SU-DHL-6 (cell line): ENCODE results near the gene EML6.

ENCODE experiments used
- EZH2phosphoT487 ChIP-seq: fragments of 200-600 bp; sonication (generic), shearing (Covaris generic); conservative IDR thresholded peaks from 2 replicates; pipeline ENCODE4 v1.6.1; 2018; ENCODE audit warnings: mild to moderate bottlenecking, antibody characterized with exemption, low read length, moderate library complexity, mixed read lengths
- TF ChIP-seq, protein P1 (sequence below): fragments of 200-600 bp; sonication (generic); IDR thresholded peaks from one replicate; pipeline ENCODE4 v1.5.1; 2017; ENCODE audit warnings: antibody characterized with exemption, mild to moderate bottlenecking, low read length, moderate library complexity; ENCODE audit not compliant: insufficient read depth, poor library complexity, severe bottlenecking

- TF ChIP-seq, protein P1, sequence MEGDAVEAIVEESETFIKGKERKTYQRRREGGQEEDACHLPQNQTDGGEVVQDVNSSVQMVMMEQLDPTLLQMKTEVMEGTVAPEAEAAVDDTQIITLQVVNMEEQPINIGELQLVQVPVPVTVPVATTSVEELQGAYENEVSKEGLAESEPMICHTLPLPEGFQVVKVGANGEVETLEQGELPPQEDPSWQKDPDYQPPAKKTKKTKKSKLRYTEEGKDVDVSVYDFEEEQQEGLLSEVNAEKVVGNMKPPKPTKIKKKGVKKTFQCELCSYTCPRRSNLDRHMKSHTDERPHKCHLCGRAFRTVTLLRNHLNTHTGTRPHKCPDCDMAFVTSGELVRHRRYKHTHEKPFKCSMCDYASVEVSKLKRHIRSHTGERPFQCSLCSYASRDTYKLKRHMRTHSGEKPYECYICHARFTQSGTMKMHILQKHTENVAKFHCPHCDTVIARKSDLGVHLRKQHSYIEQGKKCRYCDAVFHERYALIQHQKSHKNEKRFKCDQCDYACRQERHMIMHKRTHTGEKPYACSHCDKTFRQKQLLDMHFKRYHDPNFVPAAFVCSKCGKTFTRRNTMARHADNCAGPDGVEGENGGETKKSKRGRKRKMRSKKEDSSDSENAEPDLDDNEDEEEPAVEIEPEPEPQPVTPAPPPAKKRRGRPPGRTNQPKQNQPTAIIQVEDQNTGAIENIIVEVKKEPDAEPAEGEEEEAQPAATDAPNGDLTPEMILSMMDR, result no peak
- TF ChIP-seq EZH2phosphoT487, result no peak
These were observed 14.7 kb upstream of the EML6 start for GRCh38 chr2:54708584-54709335.
